Smooth muscle cell (in vitro differentiated cells): Measurements from ENCODE around the gene TBC1D22A. TPM values are rescaled to one million over a fixed set of nuclear protein-coding genes. Genes with fewer than 3 reads are reported as not detected.

Experiments
- DNase-seq: peaks from one replicate; lab custom pipeline; 2025; ENCODE audit not compliant: unreplicated experiment; lab: John Stamatoyannopoulos, UW
- H2AFZ ChIP-seq: fragments of 200-600 bp; sonication (generic); 2 replicates; pipeline ENCODE4 v1.6.0; 2016; ENCODE audit warnings: antibody characterized with exemption, low read depth, mild to moderate bottlenecking
- H3F3A ChIP-seq: fragments of 200-600 bp; sonication (generic); 2 replicates; pipeline ENCODE4 v1.6.0; 2017; ENCODE audit warnings: antibody characterized with exemption, low read depth
- H3K27ac ChIP-seq: fragments of 200-600 bp; sonication (generic); 2 replicates; pipeline ENCODE4 v1.5.1; 2016; ENCODE audit warnings: low read depth, mild to moderate bottlenecking
- H3K27me3 ChIP-seq: fragments of 200-600 bp; sonication (generic); 2 replicates; pipeline ENCODE4 v1.6.1; 2016; ENCODE audit warnings: low read depth, mild to moderate bottlenecking
- H3K36me3 ChIP-seq: fragments of 200-600 bp; sonication (generic); 2 replicates; pipeline ENCODE4 v1.5.1; 2016; ENCODE audit warnings: low read depth
- H3K4me1 ChIP-seq: fragments of 200-600 bp; sonication (generic); 2 replicates; pipeline ENCODE4 v1.5.1; 2016; ENCODE audit warnings: low read depth
- H3K4me2 ChIP-seq: fragments of 200-600 bp; sonication (generic); 2 replicates; pipeline ENCODE4 v1.6.0; 2016; ENCODE audit warnings: mild to moderate bottlenecking
- H3K4me3 ChIP-seq: fragments of 200-600 bp; sonication (generic); 2 replicates; pipeline ENCODE4 v1.5.1; 2016; ENCODE audit warnings: mild to moderate bottlenecking
- H3K79me2 ChIP-seq: fragments of 200-600 bp; sonication (generic); 2 replicates; pipeline ENCODE4 v1.6.0; 2016; ENCODE audit warnings: low read depth, mild to moderate bottlenecking
- H3K9ac ChIP-seq: fragments of 200-600 bp; sonication (generic); 2 replicates; pipeline ENCODE4 v1.6.0; 2016; ENCODE audit warnings: low read depth
- H3K9me3 ChIP-seq: fragments of 200-600 bp; sonication (generic); replicated peaks from 2 replicates; pipeline ENCODE4 v1.5.1; 2016; ENCODE audit warnings: low read depth
- H4K20me1 ChIP-seq: fragments of 200-600 bp; sonication (generic); 2 replicates; pipeline ENCODE4 v1.6.0; 2016; ENCODE audit warnings: low read depth
- CTCF ChIP-seq: fragments of 200-600 bp; sonication (generic); IDR thresholded peaks from 2 replicates; pipeline ENCODE4 v1.5.1; 2017; ENCODE audit warnings: borderline replicate concordance, mild to moderate bottlenecking, antibody characterized with exemption; ENCODE audit not compliant: insufficient read depth, poor library complexity, severe bottlenecking
- WGBS: methylation state at CpG from one replicate; pipeline ENCODE4 v1.1.7; 2016; ENCODE audit warnings: low lambda C conversion rate; 5-methylcytosine and 5-hydroxymethylcytosine counted together
- polyA plus RNA-seq: library from polyadenylated mRNA; unstranded; fragments of >200 nt; fragmentation: Nextera tagmentation; extraction: Ambion mirVana; gene quantifications from 2 replicates; pipeline ENCODE4 v1.2.1, GENCODE V29; 2016
- total RNA-seq: library from RNA; depleted of rRNA; stranded (reverse); fragments of >200 nt; gene quantifications from 2 replicates; pipeline ENCODE4 v1.2.3, GENCODE V29; 2014

Gene TBC1D22A
- total and polyA plus RNA-seq, 2 experiments from 2014 or later: 12.5 to 14.4 TPM

- Histone ChIP-seq H3K9me3 (no peaks in the 10 kb centered on the region), H3K9ac (no peak overlapping the region), H3K79me2 (no peaks in the 10 kb centered on the region), H3K36me3 (no peaks in the 10 kb centered on the region), H3K4me1 (no peaks in the 10 kb centered on the region), H2AFZ (no peak overlapping the region), H3K27ac (no peak overlapping the region), H3K27me3 (no peaks in the 10 kb centered on the region), H3K4me2 (no peak overlapping the region), H3K4me3 (no peak overlapping the region), H3F3A (no peaks in the 10 kb centered on the region), H4K20me1 (peaks cover 16% of the 10 kb centered on the region)
- no peak for TF ChIP-seq CTCF
- DNase-seq: no peak
- 98% methylated on average over 14 of the region's 14 CpGs for WGBS
Measured at GRCh38 chr22:46982635-46983034, 220.2 kb downstream of the TBC1D22A start.

DNA sequence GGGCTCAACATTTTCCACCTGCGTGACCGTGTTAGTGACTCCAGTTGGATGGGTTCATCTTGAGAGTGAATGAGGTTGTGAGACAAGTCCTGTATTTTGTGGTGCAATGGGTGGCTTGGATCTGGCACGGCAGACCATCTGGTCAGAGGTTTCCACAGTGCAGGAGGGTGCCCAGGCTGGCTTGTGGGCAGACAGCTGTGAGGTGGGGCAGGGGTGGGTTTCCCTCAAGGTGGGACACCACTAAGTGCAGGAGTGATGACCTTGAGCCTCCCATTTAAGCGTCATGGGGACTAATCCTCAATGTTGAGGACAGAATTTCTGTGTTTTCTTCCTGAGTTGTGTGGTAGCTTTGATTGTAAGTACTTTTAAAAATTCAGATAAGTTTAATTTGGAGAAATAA is 220.6 kb downstream of the TBC1D22A start:
- no peak overlapping the region for H2AFZ ChIP-seq
- H3K27me3 ChIP-seq: no peaks in the 10 kb centered on the region
- no peaks in the 10 kb centered on the region for H3F3A ChIP-seq
- no peaks in the 10 kb centered on the region for H3K36me3 ChIP-seq
- H3K27ac ChIP-seq: no peak overlapping the region
- no peaks in the 10 kb centered on the region for H3K9me3 ChIP-seq
- H3K79me2 ChIP-seq: no peaks in the 10 kb centered on the region
- H3K4me3 ChIP-seq: no peak overlapping the region
- H3K9ac ChIP-seq: no peak overlapping the region
- H4K20me1 ChIP-seq: peaks cover 17% of the 10 kb centered on the region
- TF ChIP-seq CTCF: no peak
- H3K4me2 ChIP-seq: no peak overlapping the region
- DNase-seq: no peak
- WGBS: 94% methylated on average over 4 of the region's 4 CpGs
- no peaks in the 10 kb centered on the region for H3K4me1 ChIP-seq

GRCh38 chr22:46984751-46985506 is 222.5 kb downstream of the TBC1D22A start:
- Histone ChIP-seq H3K9me3 (no peaks in the 10 kb centered on the region), H3K36me3 (no peaks in the 10 kb centered on the region), H3K27me3 (no peaks in the 10 kb centered on the region), H3K4me2 (no peak overlapping the region), H2AFZ (no peak overlapping the region), H3K4me1 (no peaks in the 10 kb centered on the region), H3K79me2 (no peaks in the 10 kb centered on the region), H3F3A (no peaks in the 10 kb centered on the region), H4K20me1 (peaks cover 29% of the 10 kb centered on the region), H3K4me3 (no peak overlapping the region), H3K9ac (no peak overlapping the region), H3K27ac (peak overlapping the region; percentile 4)
- no peak for DNase-seq
- WGBS: 84% methylated on average over 16 of the region's 16 CpGs
- TF ChIP-seq CTCF: no peak

DNA sequence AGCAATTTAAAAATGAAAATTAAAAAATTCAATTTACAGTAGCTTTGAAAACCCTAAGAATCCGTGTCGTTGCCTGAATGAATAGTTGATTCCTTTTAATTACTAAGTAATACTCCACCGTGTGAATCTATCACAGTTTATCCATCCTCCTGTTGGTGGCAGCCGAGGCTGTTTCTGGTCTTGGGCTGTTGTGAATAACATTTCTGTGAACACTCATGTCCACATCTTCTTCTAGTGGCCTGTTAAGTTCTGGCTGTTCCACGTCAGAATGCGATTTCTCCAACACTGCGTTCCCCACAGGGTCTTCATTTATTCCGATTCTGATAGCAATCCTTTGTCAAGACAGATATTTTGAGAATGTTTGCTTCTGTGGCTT is 223.0 kb downstream of the TBC1D22A start:
- H3K4me2 ChIP-seq: no peak overlapping the region
- no peaks in the 10 kb centered on the region for H3K27me3 ChIP-seq
- H3K9me3 ChIP-seq: no peaks in the 10 kb centered on the region
- no peaks in the 10 kb centered on the region for H3F3A ChIP-seq
- DNase-seq: no peak
- 95% methylated on average over 8 of the region's 8 CpGs for WGBS
- peak overlapping the region; percentile 4 for H3K27ac ChIP-seq
- H3K36me3 ChIP-seq: no peaks in the 10 kb centered on the region
- no peaks in the 10 kb centered on the region for H3K4me1 ChIP-seq
- no peaks in the 10 kb centered on the region for H3K79me2 ChIP-seq
- H3K4me3 ChIP-seq: no peak overlapping the region
- H2AFZ ChIP-seq: no peak overlapping the region
- H3K9ac ChIP-seq: no peak overlapping the region
- peaks cover 29% of the 10 kb centered on the region for H4K20me1 ChIP-seq
- no peak for TF ChIP-seq CTCF
